B cell (primary cell): ENCODE data around the gene PCOLCE2.

Source experiments
- CTCF ChIP-seq: fragments of 200-600 bp; IDR thresholded peaks from one replicate; pipeline ENCODE4 v1.8.0; 2022; ENCODE audit warnings: antibody characterized with exemption, mild to moderate bottlenecking
- EZH2 ChIP-seq: IDR thresholded peaks from 2 replicates; pipeline ENCODE4 v1.6.1; 2012; ENCODE audit warnings: borderline replicate concordance, low read depth, mild to moderate bottlenecking, moderate library complexity, low read length; ENCODE audit not compliant: insufficient read depth, poor library complexity, severe bottlenecking

GRCh38 chr3:142837526-142837925 is 51.4 kb downstream of the PCOLCE2 start:
- TF ChIP-seq CTCF (no peak), EZH2 (no peak)
